GM12892 (cell line): Measurements from ENCODE around the gene GPR31.
"Not testable (repeated sequence)": the region's sequence is repeated elsewhere in the genome, so short reads cannot be mapped to it uniquely, and the experiment has no call there.

ENCODE experiments used
- POLR2A ChIP-seq: IDR thresholded peaks from 2 replicates; pipeline ENCODE4 v1.6.1; 2011; ENCODE audit warnings: low read depth, low read length, control low read depth
- POLR2AphosphoS5 ChIP-seq: IDR thresholded peaks from 2 replicates; pipeline ENCODE4 v1.6.1; 2011; ENCODE audit warnings: low read depth, low read length, control low read depth

- TF ChIP-seq POLR2AphosphoS5, POLR2A: not testable (repeated sequence)
Observed at GRCh38 chr6:167182913-167183314, 25.1 kb upstream of the GPR31 start.
